ENCODE results near the gene SERPINA3. TPM values are rescaled to one million over a fixed set of nuclear protein-coding genes. Genes with fewer than 3 reads are reported as not detected.

SERPINA3 gene
- total and polyA plus RNA-seq, 2 donors (not counting 1 experiment from before 2014, with no cell fraction given), result not detected

DNA sequence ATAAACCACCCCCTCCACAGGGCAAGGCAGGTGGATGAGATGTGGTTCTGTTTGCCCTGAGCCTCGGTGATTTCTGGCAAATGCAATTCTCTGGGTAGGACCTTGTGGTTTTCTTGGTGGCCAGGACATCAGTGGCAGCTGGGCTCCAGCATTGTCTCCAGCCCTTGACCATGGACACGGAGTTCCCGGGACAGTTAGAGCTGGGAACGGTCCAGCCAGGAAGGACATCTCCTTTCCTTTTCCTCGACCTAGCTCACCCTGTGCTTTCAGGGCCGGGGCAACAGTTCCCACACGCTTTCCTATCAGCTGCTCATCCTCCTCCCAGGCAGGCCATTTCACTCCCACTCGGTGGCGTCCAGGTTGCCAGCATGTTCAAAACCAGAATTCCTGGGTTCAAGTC is 41.8 kb upstream of the SERPINA3 start:
- H3K4me2 ChIP-seq (replicated peaks; ENCODE audit: low read depth, low read length, poor library complexity, severe bottlenecking), result no peak overlapping the region
- peaks cover 4% of the 10 kb centered on the region for H3K27me3 Mint-ChIP-seq
- no peaks in the 10 kb centered on the region for H3K4me1 ChIP-seq (ENCODE audit: control insufficient read depth in 2 of 2, insufficient read depth in 2 of 2, low read length in 2 of 2)
- WGBS (ENCODE audit: insufficient coverage), result 91% methylated on average over 7 of the region's 9 CpGs
- no peak overlapping the region for H3K4me3 ChIP-seq (ENCODE audit: control extremely low read depth in 1 of 5, extremely low read depth in 1 of 5, insufficient read depth in 1 of 5, low read depth in 2 of 5, low read length in 4 of 5)
- no peak for TF ChIP-seq EZH2 (IDR thresholded peaks at IDR 0.05; ENCODE audit: borderline replicate concordance, insufficient read depth, low read depth, low read length, poor library complexity, severe bottlenecking)
- TF ChIP-seq, protein P1, sequence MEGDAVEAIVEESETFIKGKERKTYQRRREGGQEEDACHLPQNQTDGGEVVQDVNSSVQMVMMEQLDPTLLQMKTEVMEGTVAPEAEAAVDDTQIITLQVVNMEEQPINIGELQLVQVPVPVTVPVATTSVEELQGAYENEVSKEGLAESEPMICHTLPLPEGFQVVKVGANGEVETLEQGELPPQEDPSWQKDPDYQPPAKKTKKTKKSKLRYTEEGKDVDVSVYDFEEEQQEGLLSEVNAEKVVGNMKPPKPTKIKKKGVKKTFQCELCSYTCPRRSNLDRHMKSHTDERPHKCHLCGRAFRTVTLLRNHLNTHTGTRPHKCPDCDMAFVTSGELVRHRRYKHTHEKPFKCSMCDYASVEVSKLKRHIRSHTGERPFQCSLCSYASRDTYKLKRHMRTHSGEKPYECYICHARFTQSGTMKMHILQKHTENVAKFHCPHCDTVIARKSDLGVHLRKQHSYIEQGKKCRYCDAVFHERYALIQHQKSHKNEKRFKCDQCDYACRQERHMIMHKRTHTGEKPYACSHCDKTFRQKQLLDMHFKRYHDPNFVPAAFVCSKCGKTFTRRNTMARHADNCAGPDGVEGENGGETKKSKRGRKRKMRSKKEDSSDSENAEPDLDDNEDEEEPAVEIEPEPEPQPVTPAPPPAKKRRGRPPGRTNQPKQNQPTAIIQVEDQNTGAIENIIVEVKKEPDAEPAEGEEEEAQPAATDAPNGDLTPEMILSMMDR (IDR thresholded peaks at IDR 0.05), result no peak
- DNase-seq, result no peak
- H3K4me1 Mint-ChIP-seq, result no peaks in the 10 kb centered on the region
- no peak overlapping the region for H3K27ac Mint-ChIP-seq
- H3K9me3 Mint-ChIP-seq (ENCODE audit: insufficient read depth), result no peaks in the 10 kb centered on the region
- H3K9ac ChIP-seq (ENCODE audit: low read length), result no peak overlapping the region
- H2AFZ ChIP-seq (ENCODE audit: insufficient read depth, low read depth, low read length, poor library complexity, severe bottlenecking), result no peak overlapping the region
- H3K36me3 ChIP-seq (replicated peaks in 1 of 2; ENCODE audit: control extremely low read depth in 1 of 2, control insufficient read depth in 1 of 2, extremely low read depth in 1 of 2, insufficient read depth in 2 of 2, low read length in 1 of 2), result no peaks in the 10 kb centered on the region
- no peak overlapping the region for H3K27ac ChIP-seq (ENCODE audit: low read length in 2 of 2)
- peaks cover 0 to 15% (median 0%) of the 10 kb centered on the region in 3 donors for H3K9me3 ChIP-seq (ENCODE audit: control extremely low read depth in 1 of 3, control insufficient read depth in 2 of 3, insufficient read depth in 1 of 3, low read length in 2 of 3)
- ChIA-PET CTCF (no interaction called here), POLR2A (no interaction called here)
- no peaks in the 10 kb centered on the region for H3K79me2 ChIP-seq (ENCODE audit: control insufficient read depth, insufficient read depth, low read length)
- intact Hi-C loops (cut with micrococcal nuclease), result no loop called here
- ATAC-seq (ENCODE audit: low read depth), result no peak
- H3K4me3 Mint-ChIP-seq, result no peak overlapping the region
- no peaks in the 10 kb centered on the region for H4K20me1 ChIP-seq (ENCODE audit: control insufficient read depth, insufficient read depth, low read length, poor library complexity, severe bottlenecking)
- H3K27me3 ChIP-seq (replicated peaks in 1 of 4; ENCODE audit: control extremely low read depth in 1 of 4, control insufficient read depth in 3 of 4, insufficient read depth in 4 of 4, low read length in 3 of 4), result no peaks in the 10 kb centered on the region

- Mint-ChIP-seq H3K9me3 (ENCODE audit: insufficient read depth) (no peaks in the 10 kb centered on the region), H3K27me3 (peaks cover 4% of the 10 kb centered on the region), H3K4me3 (no peak overlapping the region), H3K4me1 (no peaks in the 10 kb centered on the region), H3K27ac (no peak overlapping the region)
- Histone ChIP-seq H2AFZ (ENCODE audit: insufficient read depth, low read depth, low read length, poor library complexity, severe bottlenecking) (no peak overlapping the region), H3K27me3 (replicated peaks in 1 of 4; ENCODE audit: control extremely low read depth in 1 of 4, control insufficient read depth in 3 of 4, insufficient read depth in 4 of 4, low read length in 3 of 4) (no peaks in the 10 kb centered on the region), H4K20me1 (ENCODE audit: control insufficient read depth, insufficient read depth, low read length, poor library complexity, severe bottlenecking) (no peaks in the 10 kb centered on the region), H3K79me2 (ENCODE audit: control insufficient read depth, insufficient read depth, low read length) (no peaks in the 10 kb centered on the region), H3K9ac (ENCODE audit: low read length) (no peak overlapping the region), H3K4me3 (ENCODE audit: control extremely low read depth in 1 of 5, extremely low read depth in 1 of 5, insufficient read depth in 1 of 5, low read depth in 2 of 5, low read length in 4 of 5) (no peak overlapping the region), H3K27ac (ENCODE audit: low read length in 2 of 2) (no peak overlapping the region), H3K9me3 (ENCODE audit: control extremely low read depth in 1 of 3, control insufficient read depth in 2 of 3, insufficient read depth in 1 of 3, low read length in 2 of 3) (peaks cover 0 to 19% (median 0%) of the 10 kb centered on the region in 3 donors), H3K4me2 (replicated peaks; ENCODE audit: low read depth, low read length, poor library complexity, severe bottlenecking) (no peak overlapping the region), H3K36me3 (replicated peaks in 1 of 2; ENCODE audit: control extremely low read depth in 1 of 2, control insufficient read depth in 1 of 2, extremely low read depth in 1 of 2, insufficient read depth in 2 of 2, low read length in 1 of 2) (no peaks in the 10 kb centered on the region), H3K4me1 (ENCODE audit: control insufficient read depth in 2 of 2, insufficient read depth in 2 of 2, low read length in 2 of 2) (no peaks in the 10 kb centered on the region)
- TF ChIP-seq EZH2 (IDR thresholded peaks at IDR 0.05; ENCODE audit: borderline replicate concordance, insufficient read depth, low read depth, low read length, poor library complexity, severe bottlenecking), result no peak
- TF ChIP-seq, protein P1 (IDR thresholded peaks at IDR 0.05), result no peak
- POLR2A ChIA-PET, result no interaction called here
- CTCF ChIA-PET, result no interaction called here
- no peak for DNase-seq
- intact Hi-C loops (cut with micrococcal nuclease), result no loop called here
- WGBS (ENCODE audit: insufficient coverage), result 61% methylated on average over 5 of the region's 7 CpGs
- ATAC-seq (ENCODE audit: low read depth), result no peak
Observed at GRCh38 chr14:94571395-94571794, 40.8 kb upstream of the SERPINA3 start.
